GM12892 (cell line): ENCODE results near the gene PLA2G15.

Experiments used
- DNase-seq: peaks from one replicate; pipeline ENCODE4 v3.0.0; 2011; ENCODE audit not compliant: insufficient read length
- FAIRE-seq: peaks from 2 replicates; lab custom pipeline; 2011; peaks lifted over from hg19 to GRCh38; lab: Jason Lieb, UNC
- POLR2A ChIP-seq: IDR thresholded peaks from 2 replicates; pipeline ENCODE4 v1.6.1; 2011; ENCODE audit warnings: low read depth, low read length, control low read depth
- POLR2AphosphoS5 ChIP-seq: IDR thresholded peaks from 2 replicates; pipeline ENCODE4 v1.6.1; 2011; ENCODE audit warnings: low read depth, low read length, control low read depth
- TAF1 ChIP-seq: IDR thresholded peaks from 2 replicates; pipeline ENCODE4 v1.6.1; 2011; ENCODE audit warnings: low read depth, mild to moderate bottlenecking, control low read depth, low read length, borderline replicate concordance

Gene PLA2G15

DNA sequence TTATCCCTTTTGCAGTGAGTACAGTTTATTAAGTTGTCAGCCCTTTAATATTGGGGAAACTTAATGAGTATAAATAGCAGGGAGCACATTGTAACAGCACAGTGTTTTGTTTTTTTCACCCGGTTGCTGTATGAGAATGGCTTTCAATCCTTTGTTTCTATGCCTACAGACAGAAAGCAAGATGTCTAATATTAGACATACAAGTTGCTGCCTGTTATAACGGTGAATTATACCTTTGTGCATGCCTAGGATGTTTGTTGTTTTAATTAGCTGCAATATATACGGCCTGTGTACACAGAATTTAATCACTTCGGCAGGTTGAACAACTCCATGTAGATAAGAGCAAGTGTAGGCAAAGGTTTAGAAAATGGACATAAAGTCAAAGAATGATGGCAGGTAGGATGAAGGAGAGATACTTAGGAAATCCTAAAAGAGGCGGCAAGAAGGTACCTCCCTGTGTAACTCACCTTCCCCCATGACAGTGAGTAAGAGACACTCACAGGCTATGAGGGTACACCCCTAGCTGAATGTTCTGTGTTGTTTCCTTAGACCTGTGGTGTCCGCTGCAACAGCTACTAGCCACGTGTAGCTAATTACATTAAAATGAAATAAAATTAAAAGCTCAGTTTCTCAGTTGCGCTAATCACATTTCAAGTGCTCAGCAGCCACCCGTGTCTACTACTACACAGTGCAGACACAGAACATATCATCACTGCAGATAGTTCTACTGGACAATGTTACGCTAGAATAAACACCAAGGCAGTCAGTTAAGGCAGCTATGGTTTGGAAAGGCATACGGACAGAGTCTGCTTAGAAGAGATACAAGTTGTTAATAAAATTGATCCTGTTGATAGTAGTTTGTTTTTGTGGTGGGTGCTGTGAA, 54.6 kb downstream of the PLA2G15 start:
- TF ChIP-seq POLR2A (no peak), POLR2AphosphoS5 (peak; percentile 24; the same call in 1 of the 2 replicates), TAF1 (no peak)

DNA sequence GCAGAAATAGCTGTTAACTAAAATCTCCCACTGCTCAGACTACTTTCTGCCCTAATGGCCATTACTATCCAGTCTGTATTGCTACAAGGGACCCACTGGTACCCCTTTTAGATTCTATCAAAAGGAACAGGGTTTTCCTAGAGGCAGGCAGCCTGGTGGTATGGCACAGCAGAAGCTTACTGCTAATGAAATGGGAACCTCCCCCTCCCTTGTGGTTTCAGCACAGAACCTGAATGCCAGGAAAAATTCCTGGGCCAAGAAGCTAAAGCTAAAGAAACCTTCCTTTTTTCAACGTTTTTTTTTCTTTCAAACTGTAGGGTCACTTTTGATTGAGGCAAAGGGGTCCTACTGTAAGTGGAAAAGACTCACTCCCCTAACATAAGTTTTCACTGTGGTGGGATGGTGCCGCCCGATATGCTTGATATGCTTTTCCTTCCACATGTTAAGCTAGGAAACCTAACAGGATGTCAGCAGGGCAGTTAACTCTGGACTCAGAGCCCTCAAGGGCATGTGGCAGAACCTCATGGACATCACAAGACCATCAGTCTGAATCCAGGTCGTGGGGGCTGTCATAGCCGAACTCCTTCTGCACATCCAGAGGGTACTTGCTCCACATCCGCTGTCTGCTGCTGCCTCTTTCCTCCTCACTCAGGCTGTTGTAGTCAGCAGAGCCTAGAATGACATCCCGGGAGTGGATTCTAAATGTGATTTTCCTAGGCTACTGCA, 55.7 kb downstream of the PLA2G15 start:
- no peak for DNase-seq
- no peak for FAIRE-seq
- TF ChIP-seq TAF1: no peak
- 0 out of 2 replicates have a peak, but pooled peaks have one; percentile 18 for TF ChIP-seq POLR2A

More for the DNA sequence above, 54.6 kb downstream of the PLA2G15 start:
- FAIRE-seq: no peak
- DNase-seq: no peak

- FAIRE-seq (no peak), DNase-seq (no peak)
- TF ChIP-seq POLR2AphosphoS5 (no peak), POLR2A (no peak), TAF1 (no peak)
Measured at GRCh38 chr16:68306633-68307032, 61.5 kb downstream of the PLA2G15 start.

GRCh38 chr16:68309799-68310198, 64.6 kb downstream of the PLA2G15 start:
- TF ChIP-seq TAF1: no peak
- no peak for TF ChIP-seq POLR2A
- TF ChIP-seq POLR2AphosphoS5: no peak
- DNase-seq: no peak
- FAIRE-seq: no peak

DNA sequence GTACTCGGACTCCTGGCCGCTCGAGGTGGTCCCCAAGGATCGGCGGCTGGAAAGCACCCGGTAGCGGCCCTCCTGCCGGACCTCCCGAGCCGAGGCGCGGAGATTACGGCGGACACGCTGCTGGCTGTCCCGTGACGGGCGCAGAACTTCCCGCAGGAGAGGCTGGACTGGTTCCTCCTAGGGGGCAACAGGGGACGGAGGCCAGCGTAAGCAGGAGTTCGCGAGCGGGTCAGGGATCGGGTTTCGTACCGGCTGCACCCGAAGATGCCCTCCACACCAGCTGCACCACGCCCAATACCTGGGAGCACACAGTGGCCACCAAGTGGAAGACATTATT, 65.2 kb downstream of the PLA2G15 start:
- no peak for FAIRE-seq
- DNase-seq: no peak
- TF ChIP-seq POLR2A (no peak), TAF1 (no peak), POLR2AphosphoS5 (no peak)
